ENCODE results near the gene KDELR1. TPM values are rescaled to one million over a fixed set of nuclear protein-coding genes. Genes with fewer than 3 reads are reported as not detected.

The KDELR1 gene
- total and polyA plus RNA-seq, 9 of the 15 experiments (the other 6 are each of a cell fraction or from before 2014, with no cell fraction given): 6.1 to 165 (median 58.5) TPM

- TF ChIP-seq GATAD2B (IDR thresholded peaks at IDR 0.05; ENCODE audit: borderline replicate concordance): no peak
- TF ChIP-seq TEAD4 (IDR thresholded peaks at IDR 0.05; ENCODE audit: low read length): peak; percentile 79
- TF ChIP-seq TEAD4 (CRISPR knock-in tag; IDR thresholded peaks at IDR 0.05; ENCODE audit: borderline replicate concordance): no peak
- TF ChIP-seq CREB1 (IDR thresholded peaks at IDR 0.05): 0 out of 2 replicates have a peak, but pooled peaks have one; percentile 32
- no peak; the same call in 1 of the 2 replicates for TF ChIP-seq CREB1 (CRISPR knock-in tag; IDR thresholded peaks at IDR 0.05)
- TF ChIP-seq STAT6 (CRISPR knock-in tag; IDR thresholded peaks at IDR 0.05): no peak
- TF ChIP-seq CHD1 (IDR thresholded peaks at IDR 0.05; ENCODE audit: low read length): no peak
- TF ChIP-seq RFX1 (IDR thresholded peaks at IDR 0.05): no peak
- TF ChIP-seq ARID3B (CRISPR knock-in tag; IDR thresholded peaks at IDR 0.05; ENCODE audit: borderline replicate concordance): 0 out of 2 replicates have a peak, but pooled peaks have one; percentile 52
- TF ChIP-seq ATF6 (CRISPR knock-in tag; IDR thresholded peaks at IDR 0.05): peak; percentile 79; the same call in 1 of the 2 replicates
- no peak for TF ChIP-seq ASH1L (IDR thresholded peaks at IDR 0.05; ENCODE audit: borderline replicate concordance, low read depth, partially characterized antibody)
- no peak for TF ChIP-seq TSHZ1 (CRISPR knock-in tag; IDR thresholded peaks at IDR 0.05)
- TF ChIP-seq PRMT5 (CRISPR knock-in tag; IDR thresholded peaks at IDR 0.05): no peak
- no peak for TF ChIP-seq NFATC3 (IDR thresholded peaks at IDR 0.05)
- no peak for TF ChIP-seq ZBTB17 (CRISPR knock-in tag; IDR thresholded peaks at IDR 0.05)
- no peak for TF ChIP-seq ZBTB26 (CRISPR knock-in tag; IDR thresholded peaks at IDR 0.05)
Measured at GRCh38 chr19:48362716-48363499, 28.4 kb downstream of the KDELR1 start (continued).

Measured in K562 (cell line).